HG03159 (cell line): ENCODE results near the gene ARHGEF28.

Experiments
- ATAC-seq: cut with Tn5 transposase; IDR thresholded peaks from one replicate; pipeline ENCODE4 v1.9.1; 2021; ENCODE audit warnings: mild to moderate bottlenecking, moderate library complexity; ENCODE audit not compliant: unreplicated experiment

ARHGEF28 gene

DNA sequence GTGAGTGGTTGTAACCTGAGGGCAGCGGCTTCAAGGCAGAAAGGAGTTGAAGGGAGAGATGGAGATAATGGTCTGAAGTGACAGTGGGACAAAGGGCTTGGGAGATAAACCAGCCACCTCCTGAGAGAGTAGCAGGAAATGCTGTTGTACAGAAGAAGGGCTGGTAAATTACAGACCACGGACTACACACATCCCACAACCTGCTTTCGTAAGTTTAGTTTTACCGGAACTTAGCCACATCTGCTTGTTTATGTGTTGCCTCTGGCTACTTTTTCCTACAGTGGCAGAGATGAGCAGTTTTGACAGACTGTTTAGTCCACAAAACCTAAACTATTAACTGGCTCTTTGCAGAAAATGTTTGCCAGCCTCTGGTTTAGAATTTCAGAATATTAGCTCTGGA, 269.5 kb downstream of the ARHGEF28 start:
- no peak for ATAC-seq

DNA sequence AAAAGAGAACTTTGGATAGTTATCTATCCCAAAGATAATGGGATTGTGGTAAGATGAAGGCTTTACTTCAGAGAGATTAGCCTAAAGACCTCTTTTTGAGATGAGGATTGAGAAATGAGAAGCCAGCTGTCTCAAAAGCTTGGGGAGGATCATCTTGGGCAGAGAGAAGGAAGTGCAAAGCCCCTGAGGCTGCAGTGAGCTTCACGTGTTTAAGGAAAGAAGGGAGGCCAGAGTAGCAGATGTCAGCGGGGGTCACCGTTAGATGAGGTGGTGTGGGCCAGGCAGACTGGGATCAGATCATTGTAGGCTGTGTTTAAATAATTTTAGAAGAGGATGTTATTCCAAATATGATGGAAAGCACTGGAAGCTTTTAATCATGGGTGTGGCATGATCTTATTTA, 270.1 kb downstream of the ARHGEF28 start:
- no peak for ATAC-seq

DNA sequence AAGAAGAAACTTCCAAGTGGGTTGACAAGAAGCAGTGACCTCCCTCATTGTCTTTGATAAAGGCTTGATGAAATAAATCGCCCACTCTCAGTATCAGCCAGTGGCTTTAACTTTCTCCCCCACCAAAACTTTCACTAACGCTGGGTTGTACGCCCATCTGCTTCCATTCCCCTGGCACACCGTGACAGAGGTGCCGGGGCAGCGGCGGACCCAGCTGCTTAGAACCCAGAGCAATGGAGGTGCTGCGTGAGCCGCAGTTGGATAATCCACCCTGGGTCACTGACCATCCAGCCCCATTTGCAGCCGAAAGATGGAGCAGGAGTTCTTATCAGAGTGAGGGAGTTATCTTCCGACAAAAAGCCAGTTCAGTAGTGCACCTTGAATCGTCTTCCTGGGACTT, 270.7 kb downstream of the ARHGEF28 start:
- ATAC-seq, result no peak

DNA sequence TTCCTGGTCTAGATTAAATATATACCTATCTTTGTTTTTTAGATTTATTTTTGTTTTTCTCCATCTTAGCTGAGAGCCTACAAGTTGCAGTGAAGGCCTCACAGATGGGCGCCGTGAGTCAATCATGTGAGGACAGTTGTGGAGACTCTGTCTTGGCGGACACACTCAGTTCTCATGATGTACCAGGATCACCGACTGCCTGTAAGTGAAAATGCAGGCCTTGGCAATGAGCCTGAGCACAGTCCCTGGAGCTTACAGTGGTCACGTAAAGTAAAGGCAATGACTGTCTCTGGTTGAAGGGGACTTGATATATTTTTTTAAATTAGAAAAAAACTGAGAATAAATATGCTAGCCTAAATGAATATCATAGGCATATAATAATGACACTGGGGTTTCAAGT, 271.9 kb downstream of the ARHGEF28 start:
- no peak for ATAC-seq

DNA sequence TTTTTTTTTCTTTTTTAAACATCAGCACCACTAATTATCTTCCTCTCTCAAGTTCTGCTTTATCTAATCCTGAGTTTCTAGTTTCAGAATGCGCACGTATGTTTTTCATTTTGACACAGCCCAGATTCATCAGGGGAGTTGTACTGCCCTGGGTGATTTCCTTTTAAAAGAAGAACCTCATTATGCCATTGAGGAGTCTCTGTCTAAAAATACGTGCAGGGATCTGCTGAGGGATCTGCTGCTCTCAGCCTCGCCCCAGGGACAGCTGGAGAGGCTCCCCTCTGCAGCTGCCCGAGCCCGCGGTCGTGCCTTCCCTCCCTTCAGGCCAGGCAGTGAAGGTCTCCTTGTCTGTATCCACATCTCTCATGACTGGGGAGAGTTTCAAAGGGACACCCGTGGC, 273.1 kb downstream of the ARHGEF28 start:
- peak; percentile 83 for ATAC-seq

DNA sequence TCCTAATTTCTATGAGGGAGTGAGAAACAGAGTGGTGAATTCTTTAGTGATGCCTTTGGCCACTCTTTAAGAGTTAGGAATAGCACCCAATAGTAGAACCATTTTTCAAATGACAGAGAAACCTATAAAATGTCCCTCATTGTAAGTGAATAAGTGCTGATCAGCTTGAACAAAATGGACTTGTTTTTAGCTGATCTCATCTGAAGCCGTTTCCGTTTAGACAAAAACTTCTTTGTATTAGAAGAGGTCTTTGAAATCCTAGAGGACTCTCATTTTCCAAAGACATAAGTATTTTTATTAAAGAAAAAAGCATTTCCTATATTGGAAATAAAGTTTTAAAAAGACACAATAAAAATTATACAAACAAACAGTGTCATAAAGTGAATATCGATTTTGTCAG, 273.9 kb downstream of the ARHGEF28 start:
- no peak for ATAC-seq

DNA sequence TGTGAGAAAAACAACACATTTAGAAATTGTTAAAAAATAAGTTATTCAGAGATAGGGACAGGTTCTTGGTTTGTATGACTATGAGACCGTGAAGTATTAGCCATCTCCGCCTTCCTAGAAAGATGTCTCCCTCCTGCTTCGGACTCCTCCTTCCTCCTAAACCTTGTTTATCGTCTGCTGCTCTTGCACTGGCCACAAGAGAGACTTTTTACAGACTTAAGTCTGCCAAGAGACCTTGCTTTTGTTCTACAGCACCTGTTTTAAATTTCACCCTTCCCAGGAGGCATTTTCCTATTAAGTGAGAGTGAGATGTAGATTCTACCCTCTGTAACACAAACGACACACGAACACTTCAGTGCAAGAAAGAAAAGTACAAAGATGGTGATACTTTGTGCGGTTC, 274.6 kb downstream of the ARHGEF28 start:
- no peak for ATAC-seq

DNA sequence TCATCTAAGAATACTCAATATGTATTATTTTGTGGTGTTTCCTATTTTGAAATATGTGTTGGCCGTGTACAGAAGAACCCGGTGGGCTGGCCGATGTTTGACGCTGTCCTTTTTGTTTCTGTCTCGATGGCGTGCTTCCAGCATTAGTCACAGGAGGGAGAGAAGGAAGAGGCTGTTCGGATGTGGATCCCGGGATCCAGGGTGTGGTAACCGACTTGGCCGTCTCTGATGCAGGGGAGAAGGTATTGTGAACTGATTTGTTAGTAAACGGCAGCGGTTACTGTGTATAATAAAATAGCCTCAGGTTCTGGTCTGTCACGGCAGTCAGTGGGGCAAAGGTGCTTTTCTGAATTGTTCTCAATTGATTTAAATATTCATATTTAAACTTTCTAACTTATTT, 275.0 kb downstream of the ARHGEF28 start:
- ATAC-seq, result no peak

DNA sequence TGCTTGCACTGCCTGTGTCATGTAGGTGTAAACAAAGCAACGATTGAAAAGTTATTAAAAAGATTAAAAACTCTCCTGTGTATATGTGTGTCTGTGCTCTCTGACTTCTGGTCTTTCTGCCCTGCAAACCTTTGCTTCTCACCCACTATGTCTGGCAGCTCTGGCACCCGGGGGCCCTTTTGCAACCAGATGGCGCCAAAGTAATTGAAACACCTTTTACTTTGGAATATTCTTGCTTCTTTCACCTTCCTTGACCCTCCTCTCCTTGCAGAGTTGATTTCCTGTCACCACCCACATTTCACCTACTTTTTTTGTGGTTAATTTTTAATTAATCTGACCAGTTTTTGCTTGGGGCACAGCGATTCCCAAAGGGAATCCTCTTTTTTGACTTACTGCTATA, 275.5 kb downstream of the ARHGEF28 start:
- ATAC-seq, result no peak

DNA sequence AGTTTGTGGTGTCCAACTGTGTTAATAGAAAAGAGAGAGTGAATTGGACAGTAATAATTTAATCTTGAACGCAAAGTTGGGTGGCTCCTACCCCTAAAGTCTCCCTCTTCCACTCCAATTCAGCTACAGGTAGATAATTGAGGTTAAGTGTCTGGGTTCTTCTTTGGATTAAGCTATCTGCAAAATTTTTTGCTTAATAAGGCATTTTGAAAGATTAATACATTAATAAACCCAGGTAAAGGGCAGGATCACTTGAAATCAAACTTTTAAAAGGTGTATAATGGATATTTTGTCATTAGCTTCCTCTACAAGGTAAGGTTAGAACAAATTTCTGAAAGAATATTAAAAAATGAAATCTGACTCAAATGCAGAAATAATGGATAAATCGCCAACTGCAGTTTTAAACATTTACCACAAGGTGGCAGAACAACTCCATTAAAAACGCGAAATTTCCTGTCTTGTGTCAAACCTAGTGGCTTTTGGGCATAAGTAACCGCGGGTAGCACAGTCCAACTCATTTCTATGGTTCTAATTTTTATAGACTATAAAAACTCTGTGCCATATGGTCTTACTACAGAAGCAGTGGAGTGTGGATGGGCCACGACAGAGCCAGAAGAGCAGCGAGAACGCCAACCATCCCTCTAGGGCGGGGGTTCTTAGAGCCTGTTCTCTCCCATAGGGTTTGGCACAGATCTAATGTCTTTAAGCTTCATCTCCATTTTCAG, 276.5 kb downstream of the ARHGEF28 start:
- ATAC-seq, result no peak

DNA sequence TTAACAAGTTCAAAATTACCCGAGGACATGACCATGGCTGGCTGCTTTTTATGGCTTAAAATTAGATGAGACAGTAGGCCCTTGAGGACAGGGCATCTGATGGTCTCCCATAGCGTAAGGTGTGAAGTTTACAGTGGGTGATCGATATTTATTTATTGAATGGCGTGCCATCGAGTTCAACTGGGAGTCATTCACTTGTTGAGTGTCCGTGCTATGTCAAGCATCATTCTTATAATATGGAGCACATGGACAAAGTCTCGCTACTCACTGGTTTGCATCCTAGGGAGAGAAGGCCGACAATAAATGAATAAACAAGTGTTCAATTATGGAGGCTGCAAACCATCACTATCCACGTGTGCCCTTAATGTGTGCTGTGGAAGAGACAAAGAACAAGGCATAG, 277.2 kb downstream of the ARHGEF28 start:
- ATAC-seq, result no peak

DNA sequence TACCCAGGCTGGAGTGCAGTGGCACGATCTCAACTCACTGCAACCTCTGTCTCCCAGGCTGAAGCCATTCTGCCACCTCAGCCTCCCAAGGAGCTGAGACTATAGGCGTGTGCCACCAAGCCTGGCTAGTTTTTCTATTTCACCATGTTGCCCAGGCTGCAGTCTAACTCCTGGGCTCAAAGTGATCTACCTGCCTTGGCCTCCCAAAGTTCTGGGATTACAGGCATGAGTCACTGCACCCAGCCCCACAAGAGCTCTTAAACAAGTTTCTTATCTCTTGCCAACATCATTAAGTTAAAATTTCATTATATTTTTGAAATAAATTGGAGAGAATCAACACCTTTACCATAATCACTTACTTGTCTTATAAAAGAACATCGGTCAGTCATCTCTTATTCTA, 280.3 kb downstream of the ARHGEF28 start:
- ATAC-seq, result no peak

DNA sequence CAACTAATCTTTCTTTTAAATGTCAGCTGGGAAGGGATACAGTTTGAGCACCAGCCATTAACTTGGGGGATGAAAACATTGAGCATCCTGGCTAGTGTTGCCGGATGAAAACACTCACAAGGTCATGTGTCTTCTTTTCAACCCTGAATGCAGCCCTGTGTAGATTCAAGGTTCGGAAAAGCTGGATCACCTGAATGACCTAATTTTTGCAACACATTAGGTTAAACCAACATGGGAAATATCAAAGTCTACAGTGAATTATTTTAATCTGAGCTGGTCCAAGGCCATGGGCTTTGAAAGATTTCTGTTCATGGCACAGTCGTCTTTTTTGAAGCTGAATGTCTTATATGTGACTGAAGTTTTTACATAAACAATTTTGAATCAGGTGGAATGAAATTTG, 281.2 kb downstream of the ARHGEF28 start:
- ATAC-seq, result no peak

DNA sequence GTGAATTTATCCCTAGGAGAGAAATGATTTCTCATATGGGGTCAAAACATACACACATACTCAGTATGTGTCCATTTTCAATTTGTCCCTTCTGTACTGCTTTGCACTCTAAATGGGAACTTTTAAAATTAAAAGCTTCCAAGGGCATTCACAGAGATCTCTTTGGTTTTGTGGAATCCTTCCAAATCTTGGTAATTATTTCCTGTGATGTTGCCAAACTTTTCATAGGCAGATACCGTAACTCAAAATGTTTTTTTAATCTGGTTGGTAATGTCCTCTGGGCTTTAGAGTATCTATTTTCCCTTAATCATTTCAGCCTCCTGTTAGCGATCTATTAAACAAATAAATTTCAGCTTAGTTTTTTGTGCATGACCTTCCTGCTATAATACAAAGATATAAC, 282.4 kb downstream of the ARHGEF28 start:
- no peak for ATAC-seq

DNA sequence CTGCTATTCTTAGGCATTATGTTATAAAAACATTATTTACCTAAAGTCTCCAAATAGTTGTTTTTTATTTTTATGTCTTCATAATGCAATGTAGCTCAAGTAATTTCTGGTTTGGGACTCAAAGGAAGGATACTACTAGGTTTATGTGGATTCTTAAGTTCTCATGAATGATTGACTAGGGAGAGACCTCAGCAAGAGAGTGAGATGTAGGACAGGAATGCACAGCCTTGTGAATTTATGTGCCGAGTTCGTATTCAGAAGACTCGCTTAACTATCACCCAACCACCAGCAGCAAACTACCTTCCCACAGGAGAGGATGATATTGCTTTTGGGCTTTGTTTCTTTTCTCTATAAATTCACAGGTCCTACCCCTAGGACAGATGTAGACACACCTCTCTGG, 282.9 kb downstream of the ARHGEF28 start:
- no peak for ATAC-seq

DNA sequence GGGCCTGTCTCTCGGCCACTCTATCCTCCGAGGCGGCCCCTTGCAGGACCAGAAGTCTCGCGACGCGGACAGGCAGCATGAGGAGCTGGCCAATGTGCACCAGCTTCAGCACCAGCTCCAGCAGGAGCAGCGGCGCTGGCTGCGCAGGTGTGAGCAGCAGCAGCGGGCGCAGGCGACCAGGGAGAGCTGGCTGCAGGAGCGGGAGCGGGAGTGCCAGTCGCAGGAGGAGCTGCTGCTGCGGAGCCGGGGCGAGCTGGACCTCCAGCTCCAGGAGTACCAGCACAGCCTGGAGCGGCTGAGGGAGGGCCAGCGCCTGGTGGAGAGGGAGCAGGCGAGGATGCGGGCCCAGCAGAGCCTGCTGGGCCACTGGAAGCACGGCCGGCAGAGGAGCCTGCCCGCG, 283.5 kb downstream of the ARHGEF28 start:
- ATAC-seq, result no peak

DNA sequence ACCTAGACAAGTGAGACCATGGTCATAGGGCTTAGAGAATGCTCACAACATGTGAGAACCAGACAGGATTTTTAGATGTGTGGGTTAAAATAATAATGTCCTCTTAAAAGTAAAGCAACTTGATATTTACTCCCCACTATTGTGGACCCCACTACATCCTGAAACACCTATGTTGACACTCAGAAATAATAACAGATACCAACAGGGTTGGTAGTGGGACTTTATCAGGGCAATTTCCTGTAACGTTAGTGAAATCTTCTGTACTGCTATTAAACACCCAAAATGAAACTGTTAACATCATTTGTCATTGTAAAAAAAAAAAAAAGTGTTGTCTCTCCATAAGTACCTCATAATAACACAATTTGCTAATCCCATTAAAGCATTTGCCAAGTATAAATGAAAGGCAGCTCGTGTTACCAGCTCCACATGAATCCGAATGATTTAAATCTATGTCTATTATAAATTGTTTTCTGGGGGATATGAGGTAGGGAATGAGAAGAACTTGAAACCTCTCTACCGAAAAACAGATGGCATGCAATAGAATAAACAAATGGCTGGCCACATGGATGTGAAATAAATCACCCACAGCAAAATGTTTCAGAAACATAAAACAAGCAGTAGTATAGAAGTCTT, 285.9 kb downstream of the ARHGEF28 start:
- no peak for ATAC-seq

DNA sequence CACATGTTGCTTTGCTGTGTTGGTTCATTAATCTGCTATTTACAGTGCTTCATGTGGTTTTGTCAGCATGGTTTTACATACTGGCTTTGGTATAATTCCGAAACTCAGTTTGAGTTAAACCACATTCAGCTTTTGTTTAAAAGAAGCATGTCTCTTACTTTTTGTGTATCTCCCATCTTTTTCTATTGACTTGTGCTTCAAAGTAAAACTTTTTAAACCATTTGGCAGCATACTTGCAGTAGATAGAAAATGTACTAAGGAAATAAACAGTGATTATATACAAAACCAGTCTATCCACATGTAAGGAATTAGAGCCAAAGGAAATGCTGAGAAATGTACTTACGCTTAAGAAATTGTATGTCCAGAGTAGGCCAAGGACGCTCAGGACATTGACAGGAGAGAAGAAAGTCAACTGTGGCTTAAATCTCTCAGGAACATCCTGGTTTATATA, 286.9 kb downstream of the ARHGEF28 start:
- no peak for ATAC-seq

DNA sequence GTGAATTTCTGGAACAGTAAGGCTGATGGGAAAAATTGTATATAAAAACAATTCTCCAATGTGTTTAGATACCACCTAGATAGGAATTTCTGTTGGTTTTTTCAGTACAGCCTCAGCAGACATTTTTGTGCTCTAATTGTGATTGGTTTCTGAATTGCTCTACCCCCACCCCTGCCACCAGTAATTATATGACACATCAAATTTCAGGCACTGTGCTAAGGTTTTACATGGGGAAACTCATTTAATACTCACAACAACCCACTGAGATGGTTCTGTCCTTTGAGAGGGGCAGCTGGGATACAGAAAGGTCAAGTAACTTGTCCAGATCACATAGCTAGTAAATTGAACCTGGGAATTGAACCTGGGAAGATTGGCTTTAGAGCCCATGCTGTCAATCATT, 288.0 kb downstream of the ARHGEF28 start:
- ATAC-seq, result no peak

DNA sequence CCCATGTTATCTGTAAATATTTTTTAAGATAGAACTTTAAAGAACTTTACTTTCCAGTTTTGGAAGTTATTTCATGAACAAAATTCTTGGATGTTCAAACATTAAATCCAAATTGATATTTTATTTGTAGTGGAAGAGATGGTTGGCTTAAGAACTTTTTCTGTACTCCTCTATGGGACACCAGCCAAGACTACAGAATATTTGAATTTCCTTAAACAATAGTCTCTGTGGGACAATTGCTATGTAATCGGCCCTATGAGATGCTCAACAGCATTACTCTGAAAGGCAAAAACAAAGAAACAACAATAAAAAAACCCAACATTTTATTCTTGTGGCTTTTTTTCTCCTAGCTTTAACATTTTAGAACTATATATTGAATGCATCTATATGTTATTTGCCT, 289.3 kb downstream of the ARHGEF28 start:
- no peak for ATAC-seq

DNA sequence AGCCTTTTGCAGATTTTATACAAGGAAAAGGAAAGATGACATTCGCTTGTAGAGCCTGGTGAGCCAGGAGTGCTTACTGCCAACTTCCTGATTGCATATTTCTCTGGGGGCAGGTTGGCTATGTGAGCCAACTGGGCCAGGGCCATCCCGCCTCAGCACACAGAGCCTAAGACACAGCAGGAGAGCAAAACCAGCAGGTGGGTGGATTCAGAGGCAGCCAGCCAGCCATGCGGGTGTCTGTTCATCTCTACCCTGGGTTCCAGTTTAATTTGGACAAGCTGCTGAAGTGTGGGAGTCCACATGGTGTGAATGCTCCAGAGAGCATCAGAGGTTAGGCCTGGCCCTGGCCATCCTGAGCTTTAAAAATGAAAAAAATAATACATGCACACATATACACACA, 291.4 kb downstream of the ARHGEF28 start:
- no peak for ATAC-seq

DNA sequence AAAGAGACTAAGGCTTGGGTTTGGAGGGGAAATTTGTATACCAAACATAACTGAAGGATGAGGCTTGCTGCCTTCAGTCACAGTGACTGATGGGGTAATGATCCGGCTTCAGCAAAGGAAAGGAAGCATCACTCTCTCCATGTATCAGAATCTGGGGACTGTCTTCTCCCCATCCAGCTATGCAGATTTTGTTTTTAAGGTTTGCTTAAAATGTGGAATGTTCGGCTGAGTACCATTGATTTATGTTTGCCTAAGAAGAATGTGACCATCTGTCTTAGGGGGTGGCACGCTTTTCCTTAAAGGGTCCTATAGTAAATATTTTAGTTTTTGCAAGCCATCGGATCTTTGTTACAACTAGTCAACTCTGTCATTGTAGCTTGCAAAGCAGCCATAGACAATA, 291.9 kb downstream of the ARHGEF28 start:
- ATAC-seq, result no peak

DNA sequence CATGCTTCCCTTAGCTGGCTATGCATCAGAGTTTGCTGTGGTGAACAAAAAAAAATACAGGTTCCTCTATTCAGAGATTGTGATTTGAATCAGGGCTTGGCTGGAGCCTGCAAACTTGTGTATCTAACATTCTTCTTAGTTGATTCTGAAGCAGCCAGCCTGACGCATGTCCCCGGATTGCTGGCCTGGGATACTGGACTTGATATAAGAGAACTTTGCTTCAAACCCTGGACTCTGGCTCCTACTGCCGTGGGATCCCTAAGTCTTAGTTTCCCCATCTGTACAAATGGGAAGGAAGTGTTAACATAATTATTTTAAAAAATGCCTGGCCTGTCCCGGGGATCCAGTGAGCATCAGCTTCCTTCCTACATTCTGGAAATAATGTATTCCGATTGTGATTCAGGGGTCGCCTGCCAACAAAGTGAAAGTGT, 292.8 kb downstream of the ARHGEF28 start:
- no peak for ATAC-seq
